Urothelium cell line (cell line): Measurements from ENCODE around the gene CFAP300.

Experiments
- DNase-seq: peaks from one replicate; pipeline ENCODE4 v3.0.0; 2011; ENCODE audit warnings: low spot score, mixed read lengths
- FAIRE-seq: peaks from 2 replicates; lab custom pipeline; 2011; peaks lifted over from hg19 to GRCh38; lab: Jason Lieb, UNC

CFAP300 gene

GRCh38 chr11:102047305-102047924 is at the start of gene CFAP300:
TSS of gene CFAP300 (plus strand) at chr11:102047437. CDS start at chr11:102047471, 34 bp downstream.
- DNase-seq, result peak; percentile 89
- no peak for FAIRE-seq

GRCh38 chr11:102001657-102002338 is 45.4 kb upstream of the CFAP300 start:
- DNase-seq (no peak), FAIRE-seq (no peak)

- DNase-seq, result no peak
Observed at GRCh38 chr11:102004220-102004619, 43.0 kb upstream of the CFAP300 start.

GRCh38 chr11:102005306-102005705 is 41.9 kb upstream of the CFAP300 start:
- FAIRE-seq (peak; percentile 74), DNase-seq (no peak)

More at GRCh38 chr11:102004220-102004619, 43.0 kb upstream of the CFAP300 start:
- no peak for FAIRE-seq

GRCh38 chr11:102006835-102007566 is 40.2 kb upstream of the CFAP300 start:
- FAIRE-seq, result no peak

GRCh38 chr11:102007567-102008437 is 39.4 kb upstream of the CFAP300 start:
- FAIRE-seq (peak; percentile 87), DNase-seq (peak; percentile 20)

More at GRCh38 chr11:102006835-102007566, 40.2 kb upstream of the CFAP300 start:
- no peak for DNase-seq

GRCh38 chr11:102010776-102011494 is 36.3 kb upstream of the CFAP300 start:
- FAIRE-seq (no peak), DNase-seq (peak; percentile 95)

GRCh38 chr11:102012946-102013345 is 34.3 kb upstream of the CFAP300 start:
- FAIRE-seq (no peak), DNase-seq (no peak)

- DNase-seq, result no peak
- no peak for FAIRE-seq
Observed at GRCh38 chr11:102014756-102015155, 32.5 kb upstream of the CFAP300 start.

GRCh38 chr11:102017026-102017425 is 30.2 kb upstream of the CFAP300 start:
- FAIRE-seq, result no peak

GRCh38 chr11:102026217-102026616 is 21.0 kb upstream of the CFAP300 start:
- DNase-seq (no peak), FAIRE-seq (no peak)

More at GRCh38 chr11:102017026-102017425, 30.2 kb upstream of the CFAP300 start:
- DNase-seq, result no peak

- FAIRE-seq (no peak), DNase-seq (no peak)
Observed at GRCh38 chr11:102026959-102027358, 20.3 kb upstream of the CFAP300 start.

GRCh38 chr11:102036757-102037156 is 10.5 kb upstream of the CFAP300 start:
- no peak for DNase-seq
- no peak for FAIRE-seq

GRCh38 chr11:102046841-102047240 is 396 bp upstream of the CFAP300 start:
- no peak for DNase-seq
- FAIRE-seq, result no peak

- FAIRE-seq, result no peak
- no peak for DNase-seq
Observed at GRCh38 chr11:102050927-102051575, 3.8 kb downstream of the CFAP300 start.

GRCh38 chr11:102061276-102061675 is 14.0 kb downstream of the CFAP300 start:
- no peak for FAIRE-seq

GRCh38 chr11:102062106-102062505 is 14.9 kb downstream of the CFAP300 start:
- no peak for FAIRE-seq
- no peak for DNase-seq

More at GRCh38 chr11:102061276-102061675, 14.0 kb downstream of the CFAP300 start:
- DNase-seq, result no peak

GRCh38 chr11:102064316-102064715 is 17.1 kb downstream of the CFAP300 start:
- DNase-seq (no peak), FAIRE-seq (no peak)

- no peak for DNase-seq
- FAIRE-seq, result no peak
Observed at GRCh38 chr11:102070766-102071165, 23.5 kb downstream of the CFAP300 start.
